H9 (cell line): Measurements from ENCODE around the gene CATSPERZ. TPM values are rescaled to one million over a fixed set of nuclear protein-coding genes. Genes with fewer than 3 reads are reported as not detected.

ENCODE experiments used
- DNase-seq: peaks from one replicate; pipeline ENCODE4 v3.0.0-alpha.2; 2017
- H2AFZ ChIP-seq: one replicate; pipeline ENCODE4 v1.6.1; 2013; ENCODE audit warnings: mild to moderate bottlenecking, low read length, control low read depth, moderate library complexity
- H2AK5ac ChIP-seq: 2 replicates; pipeline ENCODE4 v1.6.1; 2013; ENCODE audit warnings: low read length, control low read depth, mixed read lengths; ENCODE audit not compliant: insufficient read length
- H2BK120ac ChIP-seq: one replicate; pipeline ENCODE4 v1.6.1; 2013; ENCODE audit warnings: low read depth, mild to moderate bottlenecking, low read length, control low read depth, inconsistent platforms; ENCODE audit not compliant: poor library complexity, severe bottlenecking
- H2BK12ac ChIP-seq: 2 replicates; pipeline ENCODE4 v1.6.1; 2013; ENCODE audit warnings: low read length, control low read depth, mixed read lengths, low read depth; ENCODE audit not compliant: insufficient read length
- H2BK15ac ChIP-seq: 2 replicates; pipeline ENCODE4 v1.6.1; 2013; ENCODE audit warnings: low read depth, low read length, control low read depth
- H2BK20ac ChIP-seq: one replicate; pipeline ENCODE4 v1.6.1; 2013; ENCODE audit warnings: low read depth, mild to moderate bottlenecking, low read length, control low read depth, inconsistent platforms; ENCODE audit not compliant: poor library complexity, severe bottlenecking
- H2BK5ac ChIP-seq: 2 replicates; pipeline ENCODE4 v1.6.1; 2013; ENCODE audit warnings: low read length, control low read depth, mixed read lengths; ENCODE audit not compliant: insufficient read length
- H3K14ac ChIP-seq: 2 replicates; pipeline ENCODE4 v1.6.1; 2013; ENCODE audit warnings: low read length, control low read depth; ENCODE audit not compliant: insufficient read depth
- H3K18ac ChIP-seq: 2 replicates; pipeline ENCODE4 v1.6.1; 2013; ENCODE audit warnings: low read depth, mild to moderate bottlenecking, mixed read lengths, low read length, control low read depth; ENCODE audit not compliant: insufficient read length
- H3K23ac ChIP-seq: 2 replicates; pipeline ENCODE4 v1.6.1; 2013; ENCODE audit warnings: low read length, control low read depth, mixed read lengths, low read depth; ENCODE audit not compliant: insufficient read length
- H3K23me2 ChIP-seq: 2 replicates; pipeline ENCODE4 v1.6.1; 2013; ENCODE audit warnings: low read depth, mild to moderate bottlenecking, mixed read lengths, low read length, control low read depth; ENCODE audit not compliant: insufficient read length, poor library complexity, severe bottlenecking
- H3K27ac ChIP-seq: 2 replicates; pipeline ENCODE4 v1.5.1; 2013; ENCODE audit warnings: low read length, control low read depth, mixed read lengths, low read depth; ENCODE audit not compliant: insufficient read length
- H3K27me3 ChIP-seq: 2 replicates; pipeline ENCODE4 v1.6.1; 2013; ENCODE audit warnings: low read length, control low read depth, inconsistent platforms; ENCODE audit not compliant: insufficient read depth
- H3K4ac ChIP-seq: 2 replicates; pipeline ENCODE4 v1.6.1; 2013; ENCODE audit warnings: low read depth, mild to moderate bottlenecking, control low read depth, inconsistent platforms, low read length, moderate library complexity
- H3K4me1 ChIP-seq: 2 replicates; pipeline ENCODE4 v1.6.1; 2013; ENCODE audit warnings: low read length, control low read depth, inconsistent platforms; ENCODE audit not compliant: insufficient read depth
- H3K4me2 ChIP-seq: 2 replicates; pipeline ENCODE4 v1.6.1; 2013; ENCODE audit warnings: low read length, control low read depth, mixed read lengths; ENCODE audit not compliant: insufficient read length, insufficient read depth
- H3K56ac ChIP-seq: 2 replicates; pipeline ENCODE4 v1.6.1; 2013; ENCODE audit warnings: low read depth, mild to moderate bottlenecking, mixed read lengths, low read length, control low read depth; ENCODE audit not compliant: insufficient read length
- H3K79me1 ChIP-seq: 2 replicates; pipeline ENCODE4 v1.6.1; 2013; ENCODE audit warnings: low read depth, mild to moderate bottlenecking, moderate library complexity, low read length, control low read depth, inconsistent platforms; ENCODE audit not compliant: insufficient read depth, poor library complexity, severe bottlenecking
- H3K79me2 ChIP-seq: 2 replicates; pipeline ENCODE4 v1.6.1; 2013; ENCODE audit warnings: low read length, control low read depth, inconsistent platforms; ENCODE audit not compliant: insufficient read depth
- H3K9ac ChIP-seq: 2 replicates; pipeline ENCODE4 v1.6.1; 2013; ENCODE audit warnings: low read length, control low read depth, mixed read lengths; ENCODE audit not compliant: insufficient read length; ENCODE audit errors: extremely low read depth
- H3K9me3 ChIP-seq: one replicate; pipeline ENCODE4 v1.6.1; 2013; ENCODE audit warnings: low read depth, low read length, inconsistent platforms; ENCODE audit not compliant: control insufficient read depth
- H3T11ph ChIP-seq: one replicate; pipeline ENCODE4 v1.6.1; 2013; ENCODE audit warnings: mild to moderate bottlenecking, low read length, control low read depth, inconsistent platforms
- H4K20me1 ChIP-seq: one replicate; pipeline ENCODE4 v1.6.1; 2013; ENCODE audit not compliant: control insufficient read depth, insufficient read length, insufficient read depth
- H4K5ac ChIP-seq: 2 replicates; pipeline ENCODE4 v1.6.1; 2013; ENCODE audit warnings: low read depth, mild to moderate bottlenecking, mixed read lengths, low read length, control low read depth; ENCODE audit not compliant: insufficient read length
- H4K8ac ChIP-seq: replicated peaks from 2 replicates; pipeline ENCODE4 v1.6.1; 2013; ENCODE audit warnings: low read length, control low read depth, mixed read lengths, low read depth; ENCODE audit not compliant: insufficient read length
- H4K91ac ChIP-seq: 2 replicates; pipeline ENCODE4 v1.6.1; 2013; ENCODE audit warnings: low read depth, mild to moderate bottlenecking, moderate library complexity, mixed read lengths, low read length, control low read depth; ENCODE audit not compliant: insufficient read length
- H3K27ac Mint-ChIP-seq, 3 experiments: 2 replicates in 2 of 3; 3 replicates in 1 of 3; pipeline ENCODE4 v1.8.0; 2020 to 2021; ENCODE audit warnings: mixed read lengths in 3 of 3, mild to moderate bottlenecking in 1 of 3, moderate library complexity in 1 of 3
- H3K27me3 Mint-ChIP-seq: 2 replicates; pipeline ENCODE4 v1.8.0; 2021; ENCODE audit warnings: low read depth, mild to moderate bottlenecking, moderate library complexity, mixed read lengths
- H3K36me3 Mint-ChIP-seq, 3 experiments: 2 replicates in 2 of 3; 3 replicates in 1 of 3; pipeline ENCODE4 v1.8.0; 2020 to 2021; ENCODE audit warnings: low read depth in 3 of 3, mixed read lengths in 3 of 3; ENCODE audit not compliant: insufficient read depth in 1 of 3
- H3K4me1 Mint-ChIP-seq, 2 experiments: 2 replicates each; pipeline ENCODE4 v1.8.0; 2020; ENCODE audit warnings: mixed read lengths in 2 of 2
- H3K4me3 Mint-ChIP-seq, 2 experiments: 2 replicates in 1 of 2; 3 replicates in 1 of 2; pipeline ENCODE4 v1.8.0; 2020 to 2021; ENCODE audit warnings: mild to moderate bottlenecking in 2 of 2, mixed read lengths in 2 of 2, moderate library complexity in 1 of 2
- H3K9me3 Mint-ChIP-seq, 2 experiments: 2 replicates in 1 of 2; 3 replicates in 1 of 2; pipeline ENCODE4 v1.8.0; 2020; ENCODE audit warnings: mild to moderate bottlenecking in 2 of 2, mixed read lengths in 2 of 2, moderate library complexity in 1 of 2
- WGBS: extraction: QIAGEN DNeasy Blood & Tissue Kit; methylation state at CpG from one replicate; pipeline ENCODE4 v1.1.7; 2013; ENCODE audit warnings: missing lambda C conversion rate, low lambda C conversion rate, mixed read lengths; ENCODE audit not compliant: insufficient read length; ENCODE audit errors: extremely low coverage; 5-methylcytosine and 5-hydroxymethylcytosine counted together
- total RNA-seq: library from RNA; stranded (reverse); gene quantifications from 2 replicates; pipeline ENCODE4 v1.2.1, GENCODE V29; 2021
- TF ChIP-seq, protein P1 (sequence below): fragments of 200-600 bp; sonication (generic); conservative IDR thresholded peaks from 3 replicates; pipeline ENCODE4 v1.8.0; 2021; ENCODE audit warnings: antibody characterized with exemption, mild to moderate bottlenecking

Gene CATSPERZ
- total RNA-seq, 1 experiment from 2014 or later: 0.92 TPM

DNA sequence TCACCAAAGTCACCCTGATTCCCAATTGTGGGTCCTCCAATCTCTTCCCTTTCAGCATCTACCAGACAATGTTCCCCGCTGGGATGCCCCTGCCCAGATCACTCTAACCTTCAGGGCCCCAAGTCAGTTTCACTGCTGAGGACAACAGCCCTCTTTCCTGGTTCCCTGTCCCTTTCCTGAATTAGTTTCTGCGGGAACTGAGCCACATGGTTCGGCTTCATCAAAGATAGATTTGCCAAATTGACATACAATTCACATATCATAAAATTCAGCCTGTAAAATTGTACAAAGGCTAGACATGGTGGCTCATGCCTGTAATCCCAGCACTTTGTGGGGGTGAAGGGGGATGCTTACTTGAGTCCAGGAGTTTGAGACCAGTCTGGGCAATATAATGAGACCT is 27.8 kb downstream of the CATSPERZ start:
- WGBS: no CpG with 5 or more reads among the region's 3 CpGs
- H3K27me3 Mint-ChIP-seq: peaks cover 5% of the 10 kb centered on the region
- no peak overlapping the region for H4K8ac ChIP-seq
- H3K56ac ChIP-seq: no peak overlapping the region
- H3K4me2 ChIP-seq: no peak overlapping the region
- no peak for DNase-seq
- H3K36me3 Mint-ChIP-seq: no peaks in the 10 kb centered on the region; a peak in 1 of 7 replicates
- peak overlapping the region; percentile 23 for H3K18ac ChIP-seq
- no peak overlapping the region for H2AFZ ChIP-seq
- no peaks in the 10 kb centered on the region for H3K79me1 ChIP-seq
- no peaks in the 10 kb centered on the region for H4K20me1 ChIP-seq
- no peak overlapping the region for H3K9ac ChIP-seq
- no peaks in the 10 kb centered on the region for H3K23me2 ChIP-seq
- no peaks in the 10 kb centered on the region for H3K9me3 ChIP-seq
- H3K4me1 ChIP-seq: peaks cover 2% of the 10 kb centered on the region; the same call in 1 of the 2 replicates
- no peaks in the 10 kb centered on the region for H3K79me2 ChIP-seq
- no peaks in the 10 kb centered on the region for H3K27me3 ChIP-seq
- no peak overlapping the region for H3K27ac ChIP-seq
- H4K91ac ChIP-seq: no peak overlapping the region
- H3K4ac ChIP-seq: no peak overlapping the region
- no peak overlapping the region for H2BK120ac ChIP-seq
- H3K4me1 Mint-ChIP-seq: peaks cover 24 to 28% of the 10 kb centered on the region in 2 experiments
- H2BK12ac ChIP-seq: no peak overlapping the region
- H2BK5ac ChIP-seq: no peak overlapping the region
- H2AK5ac ChIP-seq: no peak overlapping the region
- no peak overlapping the region for H2BK15ac ChIP-seq
- TF ChIP-seq, protein P1, sequence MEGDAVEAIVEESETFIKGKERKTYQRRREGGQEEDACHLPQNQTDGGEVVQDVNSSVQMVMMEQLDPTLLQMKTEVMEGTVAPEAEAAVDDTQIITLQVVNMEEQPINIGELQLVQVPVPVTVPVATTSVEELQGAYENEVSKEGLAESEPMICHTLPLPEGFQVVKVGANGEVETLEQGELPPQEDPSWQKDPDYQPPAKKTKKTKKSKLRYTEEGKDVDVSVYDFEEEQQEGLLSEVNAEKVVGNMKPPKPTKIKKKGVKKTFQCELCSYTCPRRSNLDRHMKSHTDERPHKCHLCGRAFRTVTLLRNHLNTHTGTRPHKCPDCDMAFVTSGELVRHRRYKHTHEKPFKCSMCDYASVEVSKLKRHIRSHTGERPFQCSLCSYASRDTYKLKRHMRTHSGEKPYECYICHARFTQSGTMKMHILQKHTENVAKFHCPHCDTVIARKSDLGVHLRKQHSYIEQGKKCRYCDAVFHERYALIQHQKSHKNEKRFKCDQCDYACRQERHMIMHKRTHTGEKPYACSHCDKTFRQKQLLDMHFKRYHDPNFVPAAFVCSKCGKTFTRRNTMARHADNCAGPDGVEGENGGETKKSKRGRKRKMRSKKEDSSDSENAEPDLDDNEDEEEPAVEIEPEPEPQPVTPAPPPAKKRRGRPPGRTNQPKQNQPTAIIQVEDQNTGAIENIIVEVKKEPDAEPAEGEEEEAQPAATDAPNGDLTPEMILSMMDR: no peak
- no peaks in the 10 kb centered on the region for H3K9me3 Mint-ChIP-seq
- no peak overlapping the region for H3T11ph ChIP-seq
- H3K27ac Mint-ChIP-seq: no peak overlapping the region; a peak in 2 of 7 replicates
- H3K4me3 Mint-ChIP-seq: no peak overlapping the region
- no peak overlapping the region for H2BK20ac ChIP-seq
- no peak overlapping the region for H3K14ac ChIP-seq
- no peak overlapping the region for H3K23ac ChIP-seq
- H4K5ac ChIP-seq: no peak overlapping the region
